ENCODE data around the gene TMEM205. TPM values are rescaled to one million over a fixed set of nuclear protein-coding genes. Genes with fewer than 3 reads are reported as not detected.

The TMEM205 gene
- total and polyA plus RNA-seq, 2 of the 13 experiments (the other 11 are each of a cell fraction or from before 2014, with no cell fraction given): 45.5 to 98.7 TPM

- TF ChIP-seq IRF9 (CRISPR knock-in tag; IDR thresholded peaks at IDR 0.05; ENCODE audit: borderline replicate concordance): peak; percentile 42; the same call in 1 of the 2 replicates
- no peak; the same call in 1 of the 2 replicates for TF ChIP-seq SIN3A (IDR thresholded peaks at IDR 0.05; ENCODE audit: borderline replicate concordance, low read depth, low read length)
- TF ChIP-seq FLYWCH1 (CRISPR knock-in tag; IDR thresholded peaks at IDR 0.05): no peak
- peak; percentile 45; the same call in 1 of the 2 replicates for TF ChIP-seq SP2 (CRISPR knock-in tag; IDR thresholded peaks at IDR 0.05)
- no peak for TF ChIP-seq ISX (CRISPR knock-in tag; conservative IDR thresholded peaks at IDR 0.05)
- TF ChIP-seq ZNF274 (CRISPR knock-in tag; IDR thresholded peaks at IDR 0.05): no peak
- peak; percentile 95 for TF ChIP-seq STAG1 (CRISPR knock-in tag; IDR thresholded peaks at IDR 0.05)
- no peak for TF ChIP-seq ZFP62 (CRISPR knock-in tag; IDR thresholded peaks at IDR 0.05)
- no peak; the same call in 1 of the 2 replicates for TF ChIP-seq CSRNP1 (CRISPR knock-in tag; IDR thresholded peaks at IDR 0.05)
- TF ChIP-seq KLF12 (CRISPR knock-in tag; IDR thresholded peaks at IDR 0.05; ENCODE audit: borderline replicate concordance): peak; percentile 30; the same call in 1 of the 2 replicates
- 0 out of 2 replicates have a peak, but pooled peaks have one; percentile 36 for TF ChIP-seq IRF2 (CRISPR knock-in tag; IDR thresholded peaks at IDR 0.05)
- TF ChIP-seq ZNF414 (CRISPR knock-in tag; IDR thresholded peaks at IDR 0.05): no peak
- TF ChIP-seq THYN1 (CRISPR knock-in tag; IDR thresholded peaks at IDR 0.05; ENCODE audit: borderline replicate concordance, low read depth): no peak
- TF ChIP-seq ZGPAT (CRISPR knock-in tag; IDR thresholded peaks at IDR 0.05): peak; percentile 42; the same call in 1 of the 2 replicates
- TF ChIP-seq ZNF576 (CRISPR knock-in tag; IDR thresholded peaks at IDR 0.05): no peak
- 0 out of 2 replicates have a peak, but pooled peaks have one; percentile 37 for TF ChIP-seq ZSCAN9 (CRISPR knock-in tag; IDR thresholded peaks at IDR 0.05; ENCODE audit: borderline replicate concordance)
- no peak for TF ChIP-seq SOX13 (IDR thresholded peaks at IDR 0.05)
- TF ChIP-seq SOX13 (CRISPR knock-in tag; conservative IDR thresholded peaks at IDR 0.05 in 1 of 2, IDR thresholded peaks at IDR 0.05 in 1 of 2): peak in 1 of 2 experiments; percentile 43; a peak in 1 of 4 replicates
- no peak for TF ChIP-seq MED13 (CRISPR knock-in tag; IDR thresholded peaks at IDR 0.05)
- no peak for TF ChIP-seq ZSCAN20 (CRISPR knock-in tag; IDR thresholded peaks at IDR 0.05; ENCODE audit: borderline replicate concordance)
- no peak for TF ChIP-seq ZNF451 (CRISPR knock-in tag; IDR thresholded peaks at IDR 0.05)
- peak; percentile 49; the same call in 1 of the 2 replicates for TF ChIP-seq ZNF768 (CRISPR knock-in tag; IDR thresholded peaks at IDR 0.05)
- peak; percentile 24; the same call in 1 of the 2 replicates for TF ChIP-seq ZKSCAN8 (CRISPR knock-in tag; IDR thresholded peaks at IDR 0.05; ENCODE audit: borderline replicate concordance)
These were observed 52.4 kb downstream of the TMEM205 start (continued) for GRCh38 chr19:11293433-11294389.
